HepG2 (cell line): ENCODE data around the gene DNASE2. TPM values are rescaled to one million over a fixed set of nuclear protein-coding genes. Genes with fewer than 3 reads are reported as not detected.
A peak's percentile ranks its signal among the peaks of the same experiment; 100 is the strongest.

Source experiments
- CBFB ChIP-seq: sonication (generic); formaldehyde crosslinking; IDR thresholded peaks from 2 replicates; pipeline ENCODE4 v1.4.0; 2020; ENCODE audit warnings: missing genetic modification reagents
- CCAR2 ChIP-seq: fragments of 200-400 bp; formaldehyde crosslinking; optimal IDR thresholded peaks from 2 replicates; pipeline ENCODE3; 2018; ENCODE audit warnings: low read depth, mild to moderate bottlenecking, low read length, moderate library complexity
- CHCHD3 ChIP-seq: sonication (generic); formaldehyde crosslinking; IDR thresholded peaks from 2 replicates; pipeline ENCODE4 v1.8.0; 2022; ENCODE audit warnings: mild to moderate bottlenecking, missing genetic modification reagents, moderate library complexity
- CHD4 ChIP-seq: fragments of 200-600 bp; sonication (generic); IDR thresholded peaks from 2 replicates; pipeline ENCODE4 v1.7.0; 2017; ENCODE audit warnings: mild to moderate bottlenecking, low read length, borderline replicate concordance
- EZH2 ChIP-seq: conservative IDR thresholded peaks from 2 replicates; pipeline ENCODE4 v1.6.1; 2012; ENCODE audit warnings: mild to moderate bottlenecking, low read depth, low read length, moderate library complexity
- HOXA3 ChIP-seq: sonication (generic); formaldehyde crosslinking; IDR thresholded peaks from 2 replicates; pipeline ENCODE4 v1.5.0; 2020; ENCODE audit warnings: missing genetic modification reagents
- JUND ChIP-seq: sonication (generic); formaldehyde crosslinking; IDR thresholded peaks from 2 replicates; pipeline ENCODE4 v1.8.0; 2022; ENCODE audit warnings: mild to moderate bottlenecking, missing genetic modification reagents
- MXD4 ChIP-seq: IDR thresholded peaks from 2 replicates; pipeline ENCODE4 v1.6.1; 2016; ENCODE audit warnings: mild to moderate bottlenecking, missing biosample characterization, missing genetic modification reagents
- PITX1 ChIP-seq: sonication (generic); formaldehyde crosslinking; IDR thresholded peaks from 2 replicates; pipeline ENCODE4 v1.5.1; 2020; ENCODE audit warnings: mild to moderate bottlenecking, missing genetic modification reagents
- SP5 ChIP-seq: IDR thresholded peaks from 2 replicates; pipeline ENCODE4 v1.6.1; 2016; ENCODE audit warnings: low read depth, borderline replicate concordance
- SYNCRIP ChIP-seq: fragments of 200-400 bp; formaldehyde crosslinking; IDR thresholded peaks from 2 replicates; pipeline ENCODE4 v1.6.1; 2018; ENCODE audit warnings: mild to moderate bottlenecking, low read depth, low read length; ENCODE audit not compliant: insufficient read depth
- U2AF1 ChIP-seq: fragments of 200-400 bp; formaldehyde crosslinking; optimal IDR thresholded peaks from 2 replicates; pipeline ENCODE3; 2017; ENCODE audit warnings: mild to moderate bottlenecking, low read depth, low read length
- ZBTB7B ChIP-seq: sonication (generic); formaldehyde crosslinking; IDR thresholded peaks from 2 replicates; pipeline ENCODE4 v1.4.0; 2020; ENCODE audit warnings: missing genetic modification reagents
- ZFP36L2 ChIP-seq: sonication (generic); formaldehyde crosslinking; IDR thresholded peaks from 2 replicates; pipeline ENCODE4 v1.4.0; 2020; ENCODE audit warnings: missing genetic modification reagents
- ZFP62 ChIP-seq: sonication (generic); formaldehyde crosslinking; IDR thresholded peaks from 2 replicates; pipeline ENCODE4 v1.4.0; 2020; ENCODE audit warnings: missing genetic modification reagents
- ZFP82 ChIP-seq: sonication (generic); formaldehyde crosslinking; IDR thresholded peaks from 2 replicates; pipeline ENCODE4 v1.5.1; 2020; ENCODE audit warnings: mild to moderate bottlenecking, missing genetic modification reagents, borderline replicate concordance
- ZNF180 ChIP-seq: sonication (generic); formaldehyde crosslinking; IDR thresholded peaks from 2 replicates; pipeline ENCODE4 v1.4.0; 2020; ENCODE audit warnings: low read depth, missing genetic modification reagents, borderline replicate concordance
- ZNF33B ChIP-seq: sonication (generic); formaldehyde crosslinking; IDR thresholded peaks from 2 replicates; pipeline ENCODE4 v1.5.1; 2020; ENCODE audit warnings: mild to moderate bottlenecking, missing genetic modification reagents
- ZNF563 ChIP-seq: sonication (generic); formaldehyde crosslinking; IDR thresholded peaks from 2 replicates; pipeline ENCODE4 v1.8.0; 2022; ENCODE audit warnings: mild to moderate bottlenecking, moderate library complexity, missing genetic modification reagents
- polyA plus RNA-seq, 8 experiments: library from polyadenylated mRNA; depleted of rRNA in 3 of 8; stranded (reverse) in 7 of 8; unstranded in 1 of 8; fragments of >200 nt; fragmentation: Illumina TruSeq in 4 of 8; extraction: Trizol in 4 of 8; gene quantifications; 2 replicates each; pipeline versions ENCODE4 v1.2.1 to v1.2.3, GENCODE V29; 2011 to 2016; ENCODE audit warnings: low read depth in 4 of 8, missing spikeins in 1 of 8, mixed read lengths in 1 of 8; ENCODE audit not compliant: insufficient read depth in 1 of 8
- total RNA-seq, 5 experiments: library from RNA; depleted of rRNA; stranded (reverse); fragments of >200 nt; fragmentation: Illumina TruSeq; extraction: Trizol; gene quantifications; 2 replicates each; pipeline ENCODE4 v1.2.3, GENCODE V29; 2016; ENCODE audit warnings: low read depth in 1 of 5
- TF ChIP-seq, protein P1 (sequence below): sonication (generic); formaldehyde crosslinking; IDR thresholded peaks from 2 replicates; pipeline ENCODE4 v1.4.0; 2020; ENCODE audit warnings: missing genetic modification reagents, borderline replicate concordance
- TF ChIP-seq, protein P2 (sequence below): sonication (generic); formaldehyde crosslinking; IDR thresholded peaks from 2 replicates; pipeline ENCODE4 v1.4.0; 2020; ENCODE audit warnings: missing genetic modification reagents
- TF ChIP-seq, protein P3 (sequence below): sonication (generic); formaldehyde crosslinking; IDR thresholded peaks from 2 replicates; pipeline ENCODE4 v1.8.0; 2022; ENCODE audit warnings: mild to moderate bottlenecking, missing genetic modification reagents

Gene DNASE2
- total and polyA plus RNA-seq, 2 of the 13 experiments (the other 11 are each of a cell fraction or from before 2014, with no cell fraction given), result 7.5 to 16.2 TPM

DNA sequence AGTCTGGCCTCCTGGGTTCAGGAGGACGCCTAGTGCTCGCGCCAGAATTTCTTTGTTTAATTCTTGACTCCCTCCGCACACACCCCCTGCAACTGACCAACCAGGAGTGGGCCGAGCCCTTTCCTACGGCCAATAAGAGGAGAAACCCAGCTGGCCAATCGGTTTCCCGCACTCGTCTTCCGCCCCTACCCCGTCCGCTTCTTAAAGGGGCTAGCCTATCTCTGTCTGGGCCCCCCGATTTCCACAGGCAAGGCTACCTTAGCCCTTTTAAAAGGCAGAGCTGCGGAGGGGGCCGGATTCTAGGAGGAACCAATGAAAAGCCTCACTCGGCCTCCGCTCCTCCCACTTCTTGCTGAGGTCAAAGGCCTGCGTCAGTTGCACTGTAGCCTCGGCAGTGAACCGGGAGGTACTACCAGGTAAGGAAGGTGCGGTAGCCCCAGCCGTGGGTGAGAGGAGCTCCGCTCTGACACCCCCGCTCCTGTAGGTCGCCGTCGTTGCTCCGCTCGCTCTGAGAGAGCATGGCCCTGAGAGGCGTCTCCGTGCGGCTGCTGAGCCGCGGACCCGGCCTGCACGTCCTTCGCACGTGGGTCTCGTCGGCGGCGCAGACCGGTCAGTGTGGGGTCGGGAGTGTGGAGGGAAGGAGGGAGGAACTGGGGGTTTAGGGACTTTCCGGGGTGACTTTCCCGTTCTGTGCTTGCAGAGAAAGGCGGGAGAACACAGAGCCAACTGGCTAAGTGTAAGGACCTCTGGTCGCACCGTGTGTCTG is 9.7 kb upstream of the DNASE2 start, which contains the start of gene GCDH (continued):
- TF ChIP-seq, protein P1, sequence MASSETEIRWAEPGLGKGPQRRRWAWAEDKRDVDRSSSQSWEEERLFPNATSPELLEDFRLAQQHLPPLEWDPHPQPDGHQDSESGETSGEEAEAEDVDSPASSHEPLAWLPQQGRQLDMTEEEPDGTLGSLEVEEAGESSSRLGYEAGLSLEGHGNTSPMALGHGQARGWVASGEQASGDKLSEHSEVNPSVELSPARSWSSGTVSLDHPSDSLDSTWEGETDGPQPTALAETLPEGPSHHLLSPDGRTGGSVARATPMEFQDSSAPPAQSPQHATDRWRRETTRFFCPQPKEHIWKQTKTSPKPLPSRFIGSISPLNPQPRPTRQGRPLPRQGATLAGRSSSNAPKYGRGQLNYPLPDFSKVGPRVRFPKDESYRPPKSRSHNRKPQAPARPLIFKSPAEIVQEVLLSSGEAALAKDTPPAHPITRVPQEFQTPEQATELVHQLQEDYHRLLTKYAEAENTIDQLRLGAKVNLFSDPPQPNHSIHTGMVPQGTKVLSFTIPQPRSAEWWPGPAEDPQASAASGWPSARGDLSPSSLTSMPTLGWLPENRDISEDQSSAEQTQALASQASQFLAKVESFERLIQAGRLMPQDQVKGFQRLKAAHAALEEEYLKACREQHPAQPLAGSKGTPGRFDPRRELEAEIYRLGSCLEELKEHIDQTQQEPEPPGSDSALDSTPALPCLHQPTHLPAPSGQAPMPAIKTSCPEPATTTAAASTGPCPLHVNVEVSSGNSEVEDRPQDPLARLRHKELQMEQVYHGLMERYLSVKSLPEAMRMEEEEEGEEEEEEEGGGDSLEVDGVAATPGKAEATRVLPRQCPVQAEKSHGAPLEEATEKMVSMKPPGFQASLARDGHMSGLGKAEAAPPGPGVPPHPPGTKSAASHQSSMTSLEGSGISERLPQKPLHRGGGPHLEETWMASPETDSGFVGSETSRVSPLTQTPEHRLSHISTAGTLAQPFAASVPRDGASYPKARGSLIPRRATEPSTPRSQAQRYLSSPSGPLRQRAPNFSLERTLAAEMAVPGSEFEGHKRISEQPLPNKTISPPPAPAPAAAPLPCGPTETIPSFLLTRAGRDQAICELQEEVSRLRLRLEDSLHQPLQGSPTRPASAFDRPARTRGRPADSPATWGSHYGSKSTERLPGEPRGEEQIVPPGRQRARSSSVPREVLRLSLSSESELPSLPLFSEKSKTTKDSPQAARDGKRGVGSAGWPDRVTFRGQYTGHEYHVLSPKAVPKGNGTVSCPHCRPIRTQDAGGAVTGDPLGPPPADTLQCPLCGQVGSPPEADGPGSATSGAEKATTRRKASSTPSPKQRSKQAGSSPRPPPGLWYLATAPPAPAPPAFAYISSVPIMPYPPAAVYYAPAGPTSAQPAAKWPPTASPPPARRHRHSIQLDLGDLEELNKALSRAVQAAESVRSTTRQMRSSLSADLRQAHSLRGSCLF, result no peak
- TF ChIP-seq SP5 (peak; percentile 60; the same call in 1 of the 2 replicates), ZNF563 (CRISPR knock-in tag) (no peak), U2AF1 (no peak), ZNF180 (CRISPR knock-in tag) (no peak), CBFB (no peak), ZNF33B (peak; percentile 47; the same call in 1 of the 2 replicates), SYNCRIP (no peak), ZFP82 (CRISPR knock-in tag) (no peak; the same call in 1 of the 2 replicates), CHCHD3 (no peak), PITX1 (CRISPR knock-in tag) (peak; percentile 12; the same call in 1 of the 2 replicates), ZFP62 (CRISPR knock-in tag) (no peak), EZH2 (no peak), HOXA3 (CRISPR knock-in tag) (no peak), CCAR2 (no peak), ZBTB7B (no peak), JUND (no peak), MXD4 (CRISPR knock-in tag) (peak; percentile 99), ZFP36L2 (CRISPR knock-in tag) (no peak), CHD4 (no peak)
- TF ChIP-seq, protein P2, sequence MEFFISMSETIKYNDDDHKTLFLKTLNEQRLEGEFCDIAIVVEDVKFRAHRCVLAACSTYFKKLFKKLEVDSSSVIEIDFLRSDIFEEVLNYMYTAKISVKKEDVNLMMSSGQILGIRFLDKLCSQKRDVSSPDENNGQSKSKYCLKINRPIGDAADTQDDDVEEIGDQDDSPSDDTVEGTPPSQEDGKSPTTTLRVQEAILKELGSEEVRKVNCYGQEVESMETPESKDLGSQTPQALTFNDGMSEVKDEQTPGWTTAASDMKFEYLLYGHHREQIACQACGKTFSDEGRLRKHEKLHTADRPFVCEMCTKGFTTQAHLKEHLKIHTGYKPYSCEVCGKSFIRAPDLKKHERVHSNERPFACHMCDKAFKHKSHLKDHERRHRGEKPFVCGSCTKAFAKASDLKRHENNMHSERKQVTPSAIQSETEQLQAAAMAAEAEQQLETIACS, result no peak
- TF ChIP-seq, protein P3, sequence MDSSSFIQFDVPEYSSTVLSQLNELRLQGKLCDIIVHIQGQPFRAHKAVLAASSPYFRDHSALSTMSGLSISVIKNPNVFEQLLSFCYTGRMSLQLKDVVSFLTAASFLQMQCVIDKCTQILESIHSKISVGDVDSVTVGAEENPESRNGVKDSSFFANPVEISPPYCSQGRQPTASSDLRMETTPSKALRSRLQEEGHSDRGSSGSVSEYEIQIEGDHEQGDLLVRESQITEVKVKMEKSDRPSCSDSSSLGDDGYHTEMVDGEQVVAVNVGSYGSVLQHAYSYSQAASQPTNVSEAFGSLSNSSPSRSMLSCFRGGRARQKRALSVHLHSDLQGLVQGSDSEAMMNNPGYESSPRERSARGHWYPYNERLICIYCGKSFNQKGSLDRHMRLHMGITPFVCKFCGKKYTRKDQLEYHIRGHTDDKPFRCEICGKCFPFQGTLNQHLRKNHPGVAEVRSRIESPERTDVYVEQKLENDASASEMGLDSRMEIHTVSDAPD (CRISPR knock-in tag), result no peak
